Stimulated activated CD8-positive, alpha-beta memory T cell treated with anti-CD3 and anti-CD28 coated beads, Interleukin-4, amount 100 ng/mL, for 24 hours (primary cell): ENCODE measurements around the gene NUMA1.

Experiments used
- DNase-seq: peaks from one replicate; pipeline ENCODE4 v3.0.0-alpha.2; 2020; ENCODE audit warnings: low read depth

The NUMA1 gene

GRCh38 chr11:72058416-72059034 is 21.8 kb downstream of the NUMA1 start:
- no peak for DNase-seq

DNA sequence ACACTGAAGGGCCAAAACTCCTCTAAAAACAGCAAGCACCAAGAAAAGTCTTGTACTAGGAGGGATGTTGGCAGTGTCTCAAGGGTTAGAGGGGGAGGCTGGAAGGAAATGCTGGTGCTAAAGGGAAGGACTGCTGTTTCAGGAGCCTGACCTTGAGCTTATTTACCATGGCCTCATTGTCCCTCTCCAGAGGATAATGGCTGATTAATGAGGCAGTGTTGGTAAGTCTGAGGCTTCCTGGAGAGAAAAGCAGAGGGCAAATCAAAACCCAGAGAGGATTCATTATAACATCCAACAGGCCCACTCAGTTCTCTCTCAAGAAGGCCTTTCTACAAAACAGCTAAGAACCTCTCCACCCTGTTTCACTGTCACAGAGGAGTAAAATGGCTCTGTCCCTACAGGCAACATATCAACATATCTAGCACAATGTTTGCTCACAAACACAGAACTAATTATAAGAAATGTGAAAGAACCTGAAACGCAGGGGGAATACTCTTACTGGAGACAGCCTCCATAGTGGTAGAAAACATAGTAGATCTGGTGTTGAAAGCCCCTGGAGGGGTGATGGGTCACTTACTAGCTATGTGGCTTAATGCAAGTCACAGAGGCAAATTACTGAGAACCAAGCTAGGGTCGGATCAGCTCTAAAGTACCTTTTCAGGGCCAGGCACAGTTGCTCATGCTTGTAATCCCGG is 31.4 kb downstream of the NUMA1 start:
- DNase-seq = no peak

DNA sequence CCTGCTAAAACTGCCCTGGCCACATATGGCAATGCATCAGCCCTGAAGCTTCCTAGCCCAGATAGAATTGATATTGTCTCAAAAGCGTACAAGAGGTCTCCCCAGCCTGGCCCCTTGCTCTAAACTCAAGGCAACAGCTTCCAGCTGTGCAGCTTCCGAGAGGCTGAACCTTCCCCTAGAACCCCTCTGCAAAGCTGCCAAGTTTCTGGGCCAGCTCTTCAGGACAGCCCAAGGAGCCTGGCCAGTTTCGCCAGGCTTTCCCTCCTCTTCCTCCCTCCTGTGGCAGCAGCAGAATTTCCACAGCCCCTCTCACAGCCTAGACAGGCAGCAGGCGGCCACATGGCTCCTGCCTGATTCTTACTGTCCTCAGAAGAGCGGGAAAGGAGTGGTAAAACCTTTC is 34.5 kb downstream of the NUMA1 start:
- no peak for DNase-seq

DNA sequence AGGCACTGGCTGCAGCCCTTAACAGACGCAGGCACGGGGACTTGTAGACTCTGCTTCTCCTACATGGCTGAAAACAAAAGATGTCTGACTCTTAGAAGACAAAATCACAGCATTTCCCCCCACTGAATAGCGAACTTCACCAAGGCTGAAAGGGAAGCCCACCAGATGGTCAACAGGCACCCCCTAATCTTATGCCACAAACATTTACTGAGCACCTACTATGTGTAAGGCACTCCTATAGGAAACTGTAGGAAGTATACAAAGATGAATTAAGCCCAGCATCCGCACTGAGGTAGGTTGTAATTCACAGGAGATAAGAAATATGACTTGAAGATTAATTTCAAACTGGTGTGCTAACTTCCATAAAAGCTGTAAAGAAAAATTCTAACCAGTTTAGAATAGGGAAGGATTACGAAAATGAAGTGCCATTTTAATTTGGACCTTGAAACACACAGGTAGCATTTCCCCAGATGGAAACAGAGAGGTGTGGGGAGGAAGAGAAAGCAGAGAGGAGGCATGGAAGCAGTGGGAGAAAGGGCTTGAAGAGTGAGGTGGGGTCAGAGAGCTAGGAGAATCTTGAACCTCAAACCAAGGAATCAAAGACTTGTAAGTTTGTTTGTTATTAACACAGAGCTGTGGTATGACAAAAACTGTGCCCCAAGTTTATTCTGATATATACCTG is 38.1 kb downstream of the NUMA1 start:
- no peak for DNase-seq

DNA sequence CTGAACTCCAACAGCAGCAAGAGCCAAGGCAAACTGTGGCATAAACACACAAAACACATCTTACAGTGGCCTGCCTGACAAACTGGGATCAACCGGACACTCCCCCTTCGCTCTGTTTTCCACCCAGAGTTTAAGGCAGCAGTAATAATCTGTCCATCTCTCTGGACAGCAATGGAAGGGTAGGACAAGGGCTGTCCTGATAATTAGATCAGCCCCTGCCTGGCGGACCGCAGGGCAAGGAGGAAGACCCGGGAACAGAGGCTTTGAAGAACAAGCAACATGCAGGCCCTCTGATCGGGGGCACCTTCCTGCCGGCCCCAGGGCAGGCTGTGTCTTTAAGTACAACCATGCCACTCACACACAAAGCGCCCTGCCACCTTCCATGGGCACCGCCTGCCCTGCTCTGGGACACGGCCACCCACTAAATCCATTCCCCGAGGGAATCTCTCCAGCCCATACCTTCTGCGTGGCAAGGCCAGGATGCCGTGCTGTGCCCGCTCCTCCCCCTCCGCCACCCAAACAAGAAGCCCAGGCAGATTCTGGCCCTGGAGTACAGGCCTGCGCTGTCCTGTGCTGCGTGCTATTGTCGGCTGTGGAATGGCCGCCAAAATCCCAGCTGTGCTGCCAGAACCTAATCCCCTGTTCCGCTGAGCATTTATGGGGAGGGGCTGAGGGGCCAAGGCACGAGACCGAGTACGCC is 38.8 kb downstream of the NUMA1 start:
- DNase-seq = no peak

DNA sequence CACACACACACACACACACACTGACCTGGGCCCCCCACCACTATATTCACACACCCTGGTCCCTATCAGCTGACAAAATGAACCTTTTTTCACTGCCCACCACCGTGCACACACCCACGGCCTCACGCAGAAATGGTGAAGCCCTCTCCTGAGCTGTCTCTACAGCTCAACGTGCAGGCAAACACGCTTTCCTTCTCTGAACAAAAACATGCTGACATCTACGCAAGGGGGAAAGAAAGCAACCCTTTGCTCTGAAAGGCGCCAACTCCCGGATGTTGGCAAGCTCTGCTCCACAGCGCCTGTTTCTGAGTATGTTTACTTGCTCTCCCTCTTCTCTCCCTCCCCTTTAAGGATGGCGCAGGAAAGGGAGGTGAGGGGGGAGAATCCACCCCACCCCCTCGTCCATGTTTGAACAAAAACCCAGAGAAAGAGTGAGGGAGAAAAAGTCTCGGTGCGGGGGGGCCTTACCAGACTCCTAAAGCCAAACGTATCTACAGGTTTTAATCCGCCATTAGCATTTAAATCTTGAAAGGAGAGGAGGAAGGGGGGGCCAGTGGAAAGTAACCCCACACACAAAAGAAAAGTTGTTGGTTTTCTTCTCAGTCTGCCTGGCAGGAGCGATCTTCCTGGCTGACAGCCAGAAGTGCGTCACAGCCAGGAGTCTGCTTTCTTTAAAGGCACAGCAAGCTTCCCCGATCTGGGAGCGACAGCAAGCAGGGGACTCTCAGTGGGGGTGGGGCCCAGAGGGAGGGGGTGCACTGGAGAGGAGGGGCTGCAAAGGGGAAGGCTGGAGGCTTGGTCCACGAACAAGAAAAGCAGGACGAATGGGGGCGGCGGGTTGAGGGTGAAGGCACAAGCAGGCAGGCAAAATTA is 39.6 kb downstream of the NUMA1 start:
- peak; percentile 61 for DNase-seq

GRCh38 chr11:72039856-72040401 is 40.4 kb downstream of the NUMA1 start:
- DNase-seq = no peak

DNA sequence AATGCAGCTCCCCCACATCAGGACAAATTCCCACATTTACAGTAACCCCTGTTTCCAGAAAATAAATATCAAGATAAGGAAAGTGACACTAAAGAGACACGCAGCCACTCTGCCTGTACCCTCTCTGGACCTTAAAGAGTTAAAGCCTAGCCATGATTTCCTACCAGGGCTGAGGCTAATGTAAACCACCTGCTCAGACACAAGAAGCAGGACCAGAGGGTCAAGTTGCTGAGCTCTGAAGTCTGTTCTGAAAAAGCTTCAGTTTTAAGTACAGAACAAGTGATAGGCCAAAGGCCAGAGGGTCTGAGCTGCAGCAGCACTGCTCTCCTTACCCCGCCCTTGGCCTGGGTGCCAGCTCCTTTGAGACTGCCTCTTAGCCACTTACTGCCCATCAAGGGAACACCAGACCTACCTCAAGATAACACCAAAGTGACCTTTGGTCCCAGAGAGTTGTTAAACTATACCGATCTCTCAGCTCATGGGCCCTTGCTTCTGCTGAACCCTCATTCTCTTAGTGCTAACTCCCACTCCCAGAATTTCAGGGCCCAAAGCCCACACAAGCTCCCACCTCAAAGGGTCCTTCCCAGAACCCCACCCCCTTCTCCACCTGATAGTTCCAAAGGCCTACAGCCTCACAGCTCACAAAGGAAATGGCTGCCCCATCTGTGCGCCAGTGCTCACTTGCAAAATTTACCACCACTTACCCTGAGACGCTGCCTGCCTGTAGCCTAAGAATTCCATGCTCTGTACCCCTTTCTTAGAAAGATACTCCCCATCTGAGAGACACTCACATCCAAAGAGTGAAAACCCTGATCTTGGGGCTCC is 41.1 kb downstream of the NUMA1 start:
- no peak for DNase-seq

- DNase-seq = no peak
These were observed 41.9 kb downstream of the NUMA1 start for GRCh38 chr11:72038491-72038890.

- DNase-seq = no peak
These were observed 42.6 kb downstream of the NUMA1 start for GRCh38 chr11:72037554-72038311.

DNA sequence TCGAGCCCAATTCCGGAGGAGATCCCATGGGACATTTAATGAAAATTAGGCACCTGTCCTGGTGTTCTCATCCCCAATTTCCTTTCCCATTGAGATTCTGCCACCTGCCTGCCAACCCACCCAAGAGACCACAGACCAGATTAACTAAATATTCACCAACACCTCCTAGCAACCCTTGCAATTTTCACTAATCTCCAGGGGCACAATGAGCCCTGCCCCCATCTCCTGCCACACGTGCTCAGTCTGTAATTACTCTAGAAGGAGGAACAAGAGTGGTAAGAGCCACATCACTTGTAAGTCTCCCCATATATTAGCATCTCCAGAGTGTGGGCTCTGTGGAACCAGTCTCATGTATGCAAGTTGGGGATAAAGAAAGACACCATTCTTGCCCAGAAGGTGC is 43.7 kb downstream of the NUMA1 start:
- no peak for DNase-seq

DNA sequence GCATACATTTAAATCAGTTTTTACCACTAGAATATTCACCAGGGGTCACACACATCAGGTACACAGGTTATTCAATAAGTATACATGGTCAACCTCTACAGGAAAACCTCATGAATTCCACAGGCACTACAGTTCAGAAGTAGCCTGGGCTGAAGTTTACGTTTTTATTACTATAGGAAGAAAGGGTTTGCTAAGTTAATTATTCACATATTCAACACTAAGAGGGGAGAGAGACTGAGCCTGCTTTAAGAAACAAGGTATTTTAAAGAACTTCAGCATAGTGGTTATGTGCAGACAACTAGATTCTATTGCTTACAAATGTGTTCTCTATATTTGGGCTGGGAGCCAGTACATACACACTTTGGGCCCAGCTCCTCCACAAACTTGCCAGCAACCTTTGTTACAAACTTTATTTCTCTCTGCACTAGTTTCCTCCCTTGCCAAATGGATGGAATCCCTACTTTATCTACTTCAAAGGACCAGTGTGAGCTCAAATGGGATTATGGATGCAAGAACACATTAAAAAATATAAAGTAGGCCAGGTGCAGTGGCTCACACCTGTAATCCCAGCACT is 49.8 kb downstream of the NUMA1 start:
- DNase-seq = no peak

GRCh38 chr11:72026090-72026489 is 54.3 kb downstream of the NUMA1 start:
- no peak for DNase-seq

GRCh38 chr11:72024069-72024754 is 56.1 kb downstream of the NUMA1 start:
- DNase-seq = no peak

DNA sequence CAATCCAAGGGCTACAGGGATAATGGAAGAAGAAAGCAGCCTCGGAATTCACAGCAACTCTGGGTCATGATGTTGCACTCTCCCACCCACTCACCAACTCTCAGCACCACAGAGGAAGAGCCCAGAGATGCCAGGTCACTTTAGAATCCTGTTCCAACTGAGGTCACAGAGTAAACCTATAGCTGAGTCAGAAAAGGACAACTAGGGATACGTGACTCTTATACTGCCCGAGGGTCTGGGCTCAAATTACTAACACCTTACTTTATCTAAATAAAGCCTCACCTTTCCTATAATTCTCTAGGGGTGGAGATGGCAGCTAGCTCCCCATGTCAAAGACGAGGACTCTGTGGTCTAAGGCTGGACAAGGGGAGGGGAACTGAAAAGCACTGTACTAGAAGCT is 57.0 kb downstream of the NUMA1 start:
- no peak for DNase-seq

- no peak for DNase-seq
These were observed 62.2 kb downstream of the NUMA1 start for GRCh38 chr11:72018171-72018570.

DNA sequence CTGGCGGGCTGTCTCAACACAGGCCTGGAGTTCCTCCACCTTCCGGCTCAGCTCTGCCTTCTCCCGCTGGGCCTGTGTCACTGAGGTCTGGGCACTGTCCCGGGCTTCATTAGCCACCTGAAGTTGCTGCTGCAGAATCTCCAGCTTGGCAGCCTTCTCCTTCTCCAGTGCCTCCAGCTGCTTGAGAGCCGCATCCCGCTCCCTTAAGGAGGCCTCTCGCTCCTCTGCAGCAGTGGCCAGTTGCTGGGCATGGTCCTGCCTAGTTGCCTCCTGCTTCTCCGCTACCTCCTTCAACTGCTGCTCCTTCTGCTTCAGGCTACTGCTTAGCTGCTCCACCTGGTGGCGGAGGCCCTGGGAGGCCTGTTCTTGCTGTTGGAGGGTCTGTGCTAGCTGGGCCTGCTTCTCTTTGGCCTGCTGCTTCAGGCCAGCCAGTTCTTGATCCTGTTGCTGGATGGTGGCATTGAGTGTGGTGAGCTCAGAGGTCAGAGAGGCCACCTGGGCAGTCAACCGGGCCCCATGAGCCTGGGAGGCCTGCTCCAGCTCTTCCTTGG is 64.8 kb downstream of the NUMA1 start:
- DNase-seq = no peak

- DNase-seq = no peak
These were observed 65.5 kb downstream of the NUMA1 start for GRCh38 chr11:72014761-72015320.
